WTC11 (cell line): ENCODE measurements around the gene DIDO1. TPM values are rescaled to one million over a fixed set of nuclear protein-coding genes. Genes with fewer than 3 reads are reported as not detected.

Experiments used
- ATAC-seq: fragments of 200-7000 bp; cut with Tn5 transposase; 2 replicates; pipeline ENCODE4 v1.10.0; 2021; ENCODE audit warnings: mild to moderate bottlenecking, moderate library complexity
- CTCF ChIA-PET: fragments of 300-600 bp; sonication (Branson Sonifier 250); formaldehyde crosslinking; loops from one replicate; lab custom pipeline; 2021; ENCODE audit warnings: antibody characterized with exemption; lab: Charles Lee
- POLR2A ChIA-PET: fragments of 350-600 bp; sonication (Branson Sonifier 250); formaldehyde crosslinking; loops from one replicate; lab custom pipeline; 2021; ENCODE audit warnings: antibody characterized with exemption; lab: Charles Lee
- DNase-seq: peaks from one replicate; pipeline ENCODE4 v3.0.0; 2021; ENCODE audit warnings: low spot score
- H3K27ac Mint-ChIP-seq: 2 replicates; pipeline ENCODE4 v1.8.0; 2021; ENCODE audit warnings: mixed read lengths
- H3K27me3 Mint-ChIP-seq: 2 replicates; pipeline ENCODE4 v1.8.0; 2021; ENCODE audit warnings: low read depth, mild to moderate bottlenecking, moderate library complexity, mixed read lengths
- H3K36me3 Mint-ChIP-seq: 2 replicates; pipeline ENCODE4 v1.8.0; 2021; ENCODE audit warnings: mixed read lengths
- H3K4me1 Mint-ChIP-seq: 2 replicates; pipeline ENCODE4 v1.8.0; 2022; ENCODE audit warnings: mixed read lengths
- H3K4me3 Mint-ChIP-seq: 2 replicates; pipeline ENCODE4 v1.8.0; 2021; ENCODE audit warnings: mild to moderate bottlenecking, moderate library complexity, mixed read lengths
- H3K9me3 Mint-ChIP-seq: 2 replicates; pipeline ENCODE4 v1.8.0; 2021; ENCODE audit warnings: mixed read lengths
- AFF4 ChIP-seq: sonication (generic); formaldehyde crosslinking; IDR thresholded peaks from 2 replicates; pipeline ENCODE4 v1.8.1; 2023; ENCODE audit warnings: mild to moderate bottlenecking, missing genetic modification reagents, borderline replicate concordance
- ARID4B ChIP-seq: sonication (generic); formaldehyde crosslinking; IDR thresholded peaks from 2 replicates; pipeline ENCODE4 v1.8.0; 2023; ENCODE audit warnings: missing genetic modification reagents, mild to moderate bottlenecking, borderline replicate concordance
- ATF1 ChIP-seq: sonication (generic); formaldehyde crosslinking; IDR thresholded peaks from 2 replicates; pipeline ENCODE4 v1.8.1; 2023; ENCODE audit warnings: mild to moderate bottlenecking, moderate library complexity, missing genetic modification reagents
- CREM ChIP-seq: sonication (generic); formaldehyde crosslinking; IDR thresholded peaks from 2 replicates; pipeline ENCODE4 v1.8.1; 2022; ENCODE audit warnings: mild to moderate bottlenecking, missing genetic modification reagents, moderate library complexity
- ERG ChIP-seq: fragments of 250-450 bp; sonication (Bioruptor Pico); IDR thresholded peaks from 2 replicates; pipeline ENCODE4 v1.8.0; 2021; ENCODE audit warnings: mild to moderate bottlenecking
- FOXJ3 ChIP-seq: sonication (generic); formaldehyde crosslinking; IDR thresholded peaks from 2 replicates; pipeline ENCODE4 v1.9.0; 2021; ENCODE audit warnings: missing genetic modification reagents, mild to moderate bottlenecking, borderline replicate concordance
- HMGXB4 ChIP-seq: sonication (generic); formaldehyde crosslinking; IDR thresholded peaks from 2 replicates; pipeline ENCODE4 v1.8.1; 2023; ENCODE audit warnings: mild to moderate bottlenecking, moderate library complexity, missing genetic modification reagents
- IRF1 ChIP-seq: sonication (generic); formaldehyde crosslinking; IDR thresholded peaks from 2 replicates; pipeline ENCODE4 v1.8.0; 2023; ENCODE audit warnings: missing genetic modification reagents
- KAT7 ChIP-seq: sonication (generic); formaldehyde crosslinking; IDR thresholded peaks from 2 replicates; pipeline ENCODE4 v1.8.1; 2023; ENCODE audit warnings: missing genetic modification reagents, mild to moderate bottlenecking, borderline replicate concordance
- MYBL2 ChIP-seq: sonication (generic); formaldehyde crosslinking; IDR thresholded peaks from 2 replicates; pipeline ENCODE4 v1.8.1; 2023; ENCODE audit warnings: mild to moderate bottlenecking, moderate library complexity, missing genetic modification reagents
- RORB ChIP-seq: fragments of 250-450 bp; sonication (Bioruptor Pico); IDR thresholded peaks from 2 replicates; pipeline ENCODE4 v1.9.0; 2021; ENCODE audit warnings: mild to moderate bottlenecking
- SMAD4 ChIP-seq: sonication (generic); formaldehyde crosslinking; IDR thresholded peaks from 2 replicates; pipeline ENCODE4 v1.8.0; 2022; ENCODE audit warnings: mild to moderate bottlenecking, missing genetic modification reagents
- STAT6 ChIP-seq: sonication (generic); formaldehyde crosslinking; conservative IDR thresholded peaks from 2 replicates; pipeline ENCODE4 v1.8.1; 2023; ENCODE audit warnings: mild to moderate bottlenecking, low read depth, missing genetic modification reagents, moderate library complexity
- TEAD4 ChIP-seq: sonication (generic); formaldehyde crosslinking; IDR thresholded peaks from 2 replicates; pipeline ENCODE4 v1.8.0; 2022; ENCODE audit warnings: mild to moderate bottlenecking, missing genetic modification reagents
- ZBTB21 ChIP-seq: sonication (generic); formaldehyde crosslinking; IDR thresholded peaks from 2 replicates; pipeline ENCODE4 v1.8.1; 2023; ENCODE audit warnings: mild to moderate bottlenecking, missing genetic modification reagents, borderline replicate concordance
- ZNF138 ChIP-seq: sonication (generic); formaldehyde crosslinking; conservative IDR thresholded peaks from 2 replicates; pipeline ENCODE4 v1.8.1; 2022; ENCODE audit warnings: mild to moderate bottlenecking, moderate library complexity, missing genetic modification reagents
- ZNF232 ChIP-seq: sonication (generic); formaldehyde crosslinking; IDR thresholded peaks from 2 replicates; pipeline ENCODE4 v1.8.0; 2022; ENCODE audit warnings: mild to moderate bottlenecking, missing genetic modification reagents
- ZNF512 ChIP-seq: sonication (generic); formaldehyde crosslinking; IDR thresholded peaks from 2 replicates; pipeline ENCODE4 v1.8.1; 2022; ENCODE audit warnings: missing genetic modification reagents, borderline replicate concordance
- ZNF671 ChIP-seq: fragments of 250-450 bp; sonication (Bioruptor Pico); IDR thresholded peaks from 2 replicates; pipeline ENCODE4 v1.8.0; 2021; ENCODE audit warnings: mild to moderate bottlenecking
- total RNA-seq: library from RNA; stranded (reverse); gene quantifications from 3 replicates; pipeline ENCODE4 v1.2.3, GENCODE V29; 2021

The DIDO1 gene
- total RNA-seq, 1 experiment from 2014 or later, result 87.3 TPM

- POLR2A ChIA-PET, result no interaction called here
- Mint-ChIP-seq H3K36me3 (peaks cover 8% of the 10 kb centered on the region; the same call in 1 of the 2 replicates), H3K4me3 (no peak overlapping the region), H3K27ac (peak overlapping the region; percentile 91), H3K9me3 (no peaks in the 10 kb centered on the region), H3K4me1 (no peaks in the 10 kb centered on the region), H3K27me3 (no peaks in the 10 kb centered on the region)
- ATAC-seq (no peak), DNase-seq (no peak)
- TF ChIP-seq ARID4B (no peak), FOXJ3 (no peak), ZNF671 (no peak), CREM (CRISPR knock-in tag) (no peak), TEAD4 (no peak), ATF1 (CRISPR knock-in tag) (no peak), AFF4 (CRISPR knock-in tag) (no peak), STAT6 (CRISPR knock-in tag) (no peak), MYBL2 (CRISPR knock-in tag) (no peak), ZNF138 (CRISPR knock-in tag) (no peak), ZNF512 (CRISPR knock-in tag) (no peak), ZNF232 (CRISPR knock-in tag) (no peak), ZBTB21 (CRISPR knock-in tag) (no peak), ERG (CRISPR knock-in tag) (no peak), IRF1 (CRISPR knock-in tag) (no peak), HMGXB4 (CRISPR knock-in tag) (no peak), SMAD4 (CRISPR knock-in tag) (no peak), RORB (CRISPR knock-in tag) (no peak), KAT7 (CRISPR knock-in tag) (no peak)
- CTCF ChIA-PET, result interaction anchor here (0.9 to 2.7 kb wide), 2 partner anchors 12 to 49 kb away, joined by 3 to 15 read pairs; no protein-coding TSS in a partner anchor
These were observed 33.7 kb upstream of the DIDO1 start for GRCh38 chr20:62959998-62960436.
